NCI-H2171 (cell line): ENCODE data around the gene FAS.

Source experiments
- DNase-seq: peaks from one replicate; lab custom pipeline; 2025; lab: John Stamatoyannopoulos, UW

Gene FAS

DNA sequence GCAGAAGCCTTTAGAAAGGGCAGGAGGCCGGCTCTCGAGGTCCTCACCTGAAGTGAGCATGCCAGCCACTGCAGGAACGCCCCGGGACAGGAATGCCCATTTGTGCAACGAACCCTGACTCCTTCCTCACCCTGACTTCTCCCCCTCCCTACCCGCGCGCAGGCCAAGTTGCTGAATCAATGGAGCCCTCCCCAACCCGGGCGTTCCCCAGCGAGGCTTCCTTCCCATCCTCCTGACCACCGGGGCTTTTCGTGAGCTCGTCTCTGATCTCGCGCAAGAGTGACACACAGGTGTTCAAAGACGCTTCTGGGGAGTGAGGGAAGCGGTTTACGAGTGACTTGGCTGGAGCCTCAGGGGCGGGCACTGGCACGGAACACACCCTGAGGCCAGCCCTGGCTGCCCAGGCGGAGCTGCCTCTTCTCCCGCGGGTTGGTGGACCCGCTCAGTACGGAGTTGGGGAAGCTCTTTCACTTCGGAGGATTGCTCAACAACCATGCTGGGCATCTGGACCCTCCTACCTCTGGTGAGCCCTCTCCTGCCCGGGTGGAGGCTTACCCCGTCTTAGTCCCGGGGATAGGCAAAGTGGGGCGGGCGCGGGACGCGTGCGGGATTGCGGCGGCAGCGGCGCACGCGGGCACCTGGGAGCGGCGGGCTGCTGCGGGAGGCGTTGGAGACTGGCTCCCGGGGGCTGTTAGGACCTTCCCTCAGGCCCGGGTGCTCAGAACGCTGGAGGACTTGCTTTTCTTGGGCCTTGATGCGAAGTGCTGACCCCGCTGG is at the start of gene FAS:
Gene FAS, plus strand, starts transcription at position 415 of the 777 bp plus-strand sequence. Its CDS starts 79 bp downstream, at position 494.
- DNase-seq, result no peak

DNA sequence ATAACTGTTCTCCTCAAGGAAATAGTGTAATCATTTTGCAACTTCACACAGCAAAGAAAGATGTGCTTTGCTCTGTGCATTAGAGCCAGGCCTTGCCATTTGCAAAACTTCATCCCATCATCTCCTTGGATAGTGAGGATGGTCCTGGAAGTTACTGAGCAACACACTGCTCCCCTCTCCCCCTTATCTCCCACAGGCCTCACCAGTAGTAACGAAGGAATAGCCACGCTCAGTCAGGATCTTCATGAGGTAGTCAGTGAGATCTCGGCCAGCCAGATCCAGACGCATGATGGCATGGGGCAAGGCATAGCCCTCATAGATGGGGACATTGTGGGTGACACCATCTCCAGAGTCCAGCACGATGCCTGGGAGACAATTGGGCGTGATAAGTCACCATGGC is 49.6 kb upstream of the FAS start:
- DNase-seq, result no peak

DNA sequence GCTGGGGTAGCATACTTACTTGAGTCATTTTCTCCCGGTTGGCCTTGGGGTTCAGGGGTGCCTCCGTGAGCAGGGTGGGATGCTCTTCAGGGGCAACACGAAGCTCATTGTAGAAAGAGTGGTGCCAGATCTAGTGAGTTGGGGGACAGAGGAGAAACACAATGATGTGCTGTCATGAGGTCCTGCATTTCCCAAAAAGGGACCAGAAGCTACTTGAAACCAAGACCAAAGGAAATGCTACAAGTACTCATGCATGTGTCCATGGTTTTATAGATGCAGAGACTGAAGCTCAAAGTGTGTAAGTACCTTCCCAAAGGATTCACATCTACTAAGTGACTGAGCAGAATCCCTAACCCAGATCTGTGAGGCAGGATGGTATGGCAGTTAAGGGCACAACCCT is 46.8 kb upstream of the FAS start:
- no peak for DNase-seq

DNA sequence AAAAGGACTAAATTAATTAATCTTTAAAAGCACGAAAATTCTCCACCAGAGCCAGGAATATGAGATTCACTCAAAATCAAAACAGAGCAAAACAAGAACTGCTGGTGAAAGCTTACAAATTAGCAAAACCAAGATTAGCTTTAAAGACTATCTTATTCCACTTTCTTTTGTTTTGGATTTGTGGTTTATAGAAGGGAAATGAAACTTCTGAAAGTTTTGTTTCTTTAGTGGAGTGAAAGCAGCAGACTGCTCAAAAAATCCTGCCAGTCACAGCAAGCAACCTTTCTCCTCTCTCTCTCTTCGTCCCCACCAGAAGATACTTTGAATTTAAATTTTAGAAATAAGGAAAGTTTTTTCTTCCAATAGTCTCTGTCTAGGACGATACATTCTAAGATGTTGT is 45.8 kb upstream of the FAS start:
- DNase-seq, result no peak

DNA sequence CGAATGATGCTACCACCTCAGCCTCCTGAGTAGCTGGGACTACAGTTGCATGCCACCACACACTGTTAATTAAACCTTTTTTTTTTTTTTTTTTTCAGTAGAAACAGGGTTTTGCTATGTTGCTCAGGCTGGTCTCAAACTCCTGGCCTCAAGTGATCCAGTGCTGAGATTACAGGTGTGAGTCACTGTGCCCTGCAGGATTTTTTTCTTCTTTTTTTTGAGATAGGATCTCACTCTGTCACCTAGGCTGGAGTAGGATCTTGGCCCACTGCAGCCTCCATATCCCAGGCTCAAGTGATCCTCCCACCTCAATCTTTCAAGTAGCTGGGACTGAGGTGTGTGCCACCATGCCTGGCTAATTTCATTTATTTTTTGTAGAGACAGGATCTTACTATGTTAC is 44.4 kb upstream of the FAS start:
- DNase-seq, result no peak

DNA sequence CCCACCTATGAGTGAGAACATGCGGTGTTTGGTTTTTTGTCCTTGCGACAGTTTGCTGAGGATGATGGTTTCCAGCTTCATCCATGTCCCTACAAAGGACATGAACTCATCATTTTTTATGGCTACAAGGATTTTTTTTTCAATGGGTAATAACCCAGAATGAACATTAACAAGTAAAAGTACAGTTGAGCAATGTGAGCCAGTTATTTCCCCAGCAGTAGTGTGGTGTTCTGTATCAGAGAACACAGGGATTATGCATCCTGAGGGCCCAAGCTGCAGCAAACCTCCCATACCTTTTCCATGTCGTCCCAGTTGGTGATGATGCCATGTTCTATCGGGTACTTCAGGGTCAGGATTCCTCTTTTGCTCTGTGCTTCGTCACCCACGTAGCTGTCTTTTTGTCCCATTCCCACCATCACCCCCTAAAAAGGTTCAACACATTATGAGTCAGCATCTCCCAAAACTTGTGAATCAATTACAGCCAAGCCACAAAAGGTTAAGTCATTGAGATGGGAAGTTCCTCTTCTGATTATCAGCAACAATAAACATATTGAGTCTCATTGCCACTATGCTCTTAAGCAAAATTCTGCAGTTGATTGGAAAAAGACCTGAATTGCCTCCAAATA is 43.5 kb upstream of the FAS start:
- DNase-seq, result no peak

DNA sequence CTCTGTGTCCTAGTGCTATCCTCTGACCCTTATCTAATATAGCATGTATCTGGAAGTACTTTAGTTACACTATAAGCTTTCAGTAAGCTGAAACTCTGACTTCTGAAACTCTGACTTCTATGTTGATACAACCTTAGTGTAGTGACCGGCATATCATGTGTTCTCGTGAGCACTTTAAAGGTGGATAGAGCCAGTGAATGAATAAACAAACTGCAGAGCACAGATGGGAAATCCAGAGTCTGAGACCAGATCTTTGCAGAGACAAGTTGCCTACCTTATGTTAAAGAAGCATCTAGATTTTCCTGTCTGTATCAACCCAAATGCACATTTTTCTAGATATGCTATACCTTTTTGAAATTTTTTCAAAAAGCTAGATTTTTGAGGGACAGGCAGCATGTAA is 41.5 kb upstream of the FAS start:
- DNase-seq, result no peak

DNA sequence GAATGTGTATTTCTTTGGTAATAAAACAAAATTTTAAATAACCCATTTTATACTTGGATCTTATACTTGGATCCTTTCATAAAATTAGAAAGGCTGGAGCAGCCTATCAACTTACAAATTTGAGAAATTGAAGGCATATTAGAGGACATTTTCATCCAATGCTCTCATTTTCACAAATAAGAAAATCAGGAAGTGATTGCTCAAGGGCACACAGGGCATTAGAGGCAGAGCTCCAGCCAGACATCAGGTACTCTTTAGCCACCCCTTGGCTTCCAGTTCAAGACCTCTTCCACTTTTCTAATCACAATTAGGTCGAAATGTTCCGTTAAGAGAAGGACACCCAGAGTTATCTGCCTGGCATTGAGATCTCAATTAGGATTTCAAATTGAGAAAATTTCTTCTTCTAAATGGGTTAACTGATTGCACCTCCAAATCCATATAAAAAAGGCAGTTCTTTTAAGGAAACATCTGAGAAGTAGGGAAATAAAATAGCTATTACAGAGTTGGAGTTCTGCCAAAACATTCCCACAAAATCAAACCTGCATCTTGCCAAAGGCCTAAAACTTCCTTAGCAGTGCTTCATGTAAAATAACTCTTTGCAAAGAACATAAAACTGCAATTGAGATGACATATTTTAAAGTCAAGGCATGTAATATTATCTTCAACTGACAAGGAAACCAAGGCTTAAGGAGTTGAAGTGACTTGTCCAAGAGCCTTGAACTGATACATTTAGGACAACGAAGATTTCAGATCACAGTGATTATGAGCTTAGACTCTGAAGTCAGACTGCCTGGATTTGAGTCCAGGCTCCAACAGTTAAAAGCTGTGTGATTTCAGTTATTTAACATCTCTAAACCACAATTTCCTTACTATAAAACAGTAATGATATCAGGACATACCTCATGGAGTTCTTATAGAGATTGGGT is 40.4 kb upstream of the FAS start:
- DNase-seq, result no peak

DNA sequence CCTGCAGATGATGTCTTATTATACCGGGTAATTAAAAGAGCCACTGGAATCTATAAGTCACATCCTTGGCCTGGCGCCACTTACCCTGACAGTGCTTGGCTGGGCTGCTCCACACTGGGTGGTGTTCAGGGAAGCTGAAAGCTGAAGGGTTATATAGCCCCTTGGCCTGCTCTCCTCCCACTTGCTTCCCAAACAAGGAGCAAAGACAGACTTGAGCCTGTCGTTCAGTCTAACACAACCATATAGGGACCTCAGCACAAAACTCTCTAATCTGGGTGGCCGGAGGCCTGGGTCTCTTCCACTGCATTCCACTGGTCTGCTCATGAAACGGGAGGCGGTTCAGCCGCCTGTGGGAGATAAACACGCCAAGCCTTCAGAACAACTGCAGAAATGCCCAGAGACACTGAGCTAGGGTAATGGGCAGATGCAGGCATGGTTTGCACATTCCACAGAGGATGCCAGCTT is 37.9 kb upstream of the FAS start, which contains the start of gene ACTA2:
Gene ACTA2, minus strand, starts transcription at position 127 of the 465 bp plus-strand sequence. CDS start 3,843 bp downstream, outside the sequence.
- DNase-seq, result no peak

DNA sequence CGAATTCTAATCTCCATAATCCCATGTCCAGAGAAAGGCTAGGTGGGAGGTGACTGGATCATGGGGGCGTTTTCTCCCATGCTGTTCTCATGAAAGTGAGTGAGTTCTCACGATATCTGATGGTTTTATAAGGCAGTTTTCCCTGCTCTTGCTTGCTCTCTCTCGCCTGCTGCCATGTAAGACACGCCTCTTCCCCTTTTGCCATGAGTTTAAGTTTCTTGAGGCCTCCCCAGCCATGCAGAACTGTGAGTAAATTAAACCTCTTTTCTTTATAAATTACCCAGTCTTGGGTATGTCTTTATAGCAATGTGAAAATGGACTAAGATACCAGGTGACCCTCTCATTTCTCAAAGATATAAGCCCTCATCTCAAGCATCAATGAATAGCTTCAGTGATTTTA is 36.9 kb upstream of the FAS start:
- DNase-seq, result no peak

DNA sequence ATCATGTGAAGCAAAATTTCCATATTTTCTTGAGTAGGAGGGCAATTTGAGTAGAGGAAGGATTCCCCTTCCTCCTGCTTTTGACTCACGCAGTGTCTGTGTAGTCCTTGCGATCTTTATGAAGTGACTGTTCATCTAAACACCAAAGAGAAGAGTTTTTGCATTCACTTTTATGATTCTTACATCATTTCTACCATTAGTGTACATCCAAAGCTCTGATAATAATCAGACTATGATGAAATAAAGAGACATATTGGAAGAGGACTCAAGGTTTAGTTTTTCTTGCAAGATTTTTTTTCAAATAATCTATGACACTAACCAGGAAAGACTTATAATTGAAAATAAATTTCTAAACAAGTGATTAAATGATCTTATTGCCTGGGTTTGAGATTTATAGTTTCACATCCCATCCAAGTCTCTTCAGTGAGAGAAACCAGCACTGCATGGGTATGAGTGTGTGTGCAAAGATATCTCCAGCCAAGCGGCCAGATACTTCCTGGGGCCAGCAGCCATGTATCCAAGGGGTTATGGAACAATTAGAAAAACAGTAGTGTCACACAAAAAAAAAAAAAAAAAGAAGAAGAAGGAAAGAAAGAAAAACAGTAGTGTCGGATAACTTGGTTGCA is 36.0 kb upstream of the FAS start:
- no peak for DNase-seq

DNA sequence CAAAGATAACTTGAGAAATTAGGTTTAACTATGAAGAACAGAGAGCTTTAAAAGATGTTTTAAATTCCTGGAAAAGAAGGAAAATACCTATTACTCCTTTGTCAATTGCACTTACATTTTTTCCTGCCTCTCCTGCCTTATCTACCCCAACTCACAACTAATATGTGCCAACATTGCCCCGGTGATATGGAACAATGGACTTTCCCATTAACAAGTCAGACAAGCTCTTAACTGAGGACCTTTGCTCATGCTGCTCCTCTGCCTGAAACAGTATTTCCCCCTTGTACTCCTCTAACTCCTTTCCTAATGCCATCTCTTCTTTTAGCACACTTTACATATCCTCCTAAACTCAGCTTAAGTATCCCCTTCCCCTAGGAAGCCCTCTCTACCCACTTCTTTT is 33.2 kb upstream of the FAS start:
- DNase-seq, result no peak

DNA sequence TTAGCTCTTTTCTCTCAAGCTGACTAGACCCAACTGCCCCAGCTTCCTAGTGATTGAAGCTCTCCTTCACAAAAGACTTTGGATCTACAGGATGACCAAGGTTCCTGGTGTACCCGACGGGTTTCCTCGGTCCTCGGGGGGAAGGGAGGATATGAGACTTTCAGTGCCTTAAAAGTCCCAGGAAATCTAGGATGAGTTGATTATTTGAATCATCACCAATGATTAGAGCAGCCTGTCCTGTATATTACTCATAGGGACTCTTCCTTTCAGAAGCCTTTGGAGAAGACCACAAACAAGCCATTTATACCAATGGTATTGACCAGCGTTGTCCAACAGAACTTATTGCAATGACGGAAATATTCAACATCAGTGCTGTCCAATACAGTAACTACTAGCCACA is 31.9 kb upstream of the FAS start:
- DNase-seq, result no peak

DNA sequence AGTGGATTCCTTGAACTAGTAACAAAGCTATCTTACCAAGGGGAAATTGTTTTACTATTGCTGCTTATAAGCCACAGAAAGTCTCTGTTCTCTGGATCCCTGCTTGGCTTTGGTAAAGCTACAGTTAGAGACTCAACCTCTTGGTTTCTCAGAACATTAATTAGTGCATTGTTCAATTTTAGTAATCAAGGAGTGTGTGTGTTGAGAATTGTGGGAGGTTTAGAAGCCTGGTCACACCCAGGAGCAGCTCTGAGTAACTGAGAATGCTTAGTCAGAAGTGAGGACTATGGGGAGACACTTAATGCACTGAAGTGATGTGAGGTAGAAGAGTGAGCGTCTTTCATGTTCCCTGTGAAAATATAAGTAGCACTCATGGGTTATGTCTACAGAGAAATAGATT is 29.8 kb upstream of the FAS start:
- no peak for DNase-seq

DNA sequence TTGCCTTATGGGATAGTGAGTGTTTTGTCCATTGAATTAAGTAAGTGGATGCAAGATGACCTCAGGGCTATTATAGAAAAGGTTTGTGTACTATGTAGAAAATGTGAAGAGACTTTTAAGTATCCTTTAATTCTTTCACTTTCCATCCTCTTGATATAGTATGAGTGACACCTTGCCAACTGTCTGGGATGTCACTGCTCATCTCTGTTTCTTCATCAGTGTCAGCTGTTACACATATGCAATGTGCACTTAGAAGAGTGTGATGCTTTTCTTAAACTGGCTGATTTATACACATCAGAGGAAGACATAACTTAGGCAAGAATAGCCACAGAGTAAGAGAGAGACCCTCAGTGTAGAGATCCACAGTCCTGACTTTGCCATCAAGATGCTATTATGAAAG is 29.3 kb upstream of the FAS start:
- DNase-seq, result no peak

DNA sequence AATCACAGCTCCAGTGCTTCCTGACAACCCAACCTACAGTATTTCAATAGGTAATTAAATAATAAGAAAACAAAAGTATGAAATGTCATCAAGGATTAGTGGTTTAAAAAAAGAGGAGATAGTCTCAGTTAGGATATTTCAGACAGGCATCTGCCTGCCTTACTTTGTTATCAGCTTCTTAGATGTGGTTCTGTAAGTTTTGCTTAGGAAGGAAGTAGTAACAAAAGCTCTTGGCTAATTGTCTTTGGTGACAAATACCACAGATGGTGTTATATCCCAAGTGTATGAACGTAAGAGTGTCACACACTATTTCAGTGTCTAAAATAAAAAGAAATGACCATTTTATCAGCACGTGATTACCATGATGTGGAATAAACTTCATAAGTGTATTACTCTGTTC is 28.3 kb upstream of the FAS start:
- no peak for DNase-seq

DNA sequence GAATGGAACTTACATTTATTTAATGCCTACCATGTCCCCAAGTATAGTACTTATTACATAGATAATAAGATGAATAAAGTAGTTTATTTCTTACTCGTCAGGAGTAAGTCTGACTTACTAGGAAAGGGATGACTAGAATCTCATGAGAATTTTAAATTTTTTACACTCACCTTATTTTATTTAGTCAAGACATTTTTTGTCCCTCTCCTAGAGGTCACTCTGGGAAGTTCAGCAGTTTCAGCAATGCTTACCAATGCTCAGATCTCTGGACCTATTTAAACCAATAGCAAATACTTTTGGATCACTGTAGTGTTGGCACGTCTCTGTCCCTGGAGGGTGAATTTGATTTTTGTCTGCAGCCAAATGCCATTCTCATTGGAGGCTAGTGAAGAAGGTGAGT is 27.3 kb upstream of the FAS start:
- DNase-seq, result no peak

DNA sequence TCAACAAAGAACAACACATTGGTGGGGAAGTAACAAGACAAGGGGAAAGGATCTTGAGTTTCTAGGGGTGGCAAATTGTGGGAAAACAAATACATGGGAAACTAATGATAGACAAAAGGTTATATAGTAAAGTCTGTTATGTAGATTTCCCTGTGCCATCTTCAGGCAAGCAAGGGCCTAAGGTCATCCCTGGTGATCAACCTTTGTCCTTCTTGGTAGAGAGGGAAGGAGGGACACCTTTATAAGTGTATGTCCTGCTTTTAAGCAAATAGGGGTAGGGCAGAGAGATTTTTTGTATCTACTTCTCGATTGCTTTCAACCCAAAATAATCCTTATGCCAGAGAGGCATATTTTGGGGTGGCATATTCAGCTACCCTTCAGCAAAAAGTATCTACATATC is 26.2 kb upstream of the FAS start:
- DNase-seq, result no peak

DNA sequence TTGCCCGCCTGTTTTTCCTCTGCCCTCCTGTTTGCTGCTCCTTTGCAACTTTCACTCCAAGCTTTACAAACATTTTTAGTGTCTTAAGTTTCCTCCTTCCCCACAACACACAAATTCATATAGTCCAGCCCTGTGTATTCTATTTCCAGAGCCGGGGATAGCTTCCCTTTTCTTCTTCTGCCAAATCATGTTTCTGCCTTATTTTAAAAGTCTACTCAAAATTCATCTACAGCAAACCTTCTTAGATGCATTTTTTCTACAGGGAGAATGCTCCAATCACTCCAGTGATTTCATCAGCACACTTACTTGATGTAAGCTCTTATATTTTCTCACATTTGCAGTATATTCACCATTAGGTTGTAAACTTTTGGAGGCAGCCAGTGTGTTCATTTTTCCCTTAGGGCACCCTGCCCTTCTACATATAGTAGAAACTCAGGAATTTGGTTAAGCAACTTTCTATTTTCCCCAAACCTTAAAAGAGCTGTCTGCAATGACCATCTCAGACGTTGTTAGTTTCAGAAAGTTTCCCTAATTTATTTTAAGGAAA is 25.7 kb upstream of the FAS start:
- no peak for DNase-seq

DNA sequence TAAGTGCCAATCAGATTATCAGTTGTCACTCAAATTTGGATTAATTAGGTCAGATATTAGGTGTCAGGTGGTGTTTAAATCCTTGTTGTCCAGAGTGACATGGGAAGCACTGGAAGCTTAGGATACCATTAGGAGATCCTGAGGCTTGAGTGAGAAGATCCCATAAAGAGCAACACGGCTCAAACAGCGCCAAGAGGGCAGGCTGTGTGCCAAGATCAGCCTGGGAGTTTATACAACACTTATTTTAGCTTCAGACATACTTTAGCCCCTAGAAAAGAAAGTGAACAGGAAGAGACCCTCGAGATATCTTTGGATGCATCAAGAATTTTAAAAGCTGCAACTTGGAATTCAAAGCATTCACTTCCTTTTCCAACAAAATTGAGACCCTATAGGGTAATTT is 23.8 kb upstream of the FAS start:
- no peak for DNase-seq

DNA sequence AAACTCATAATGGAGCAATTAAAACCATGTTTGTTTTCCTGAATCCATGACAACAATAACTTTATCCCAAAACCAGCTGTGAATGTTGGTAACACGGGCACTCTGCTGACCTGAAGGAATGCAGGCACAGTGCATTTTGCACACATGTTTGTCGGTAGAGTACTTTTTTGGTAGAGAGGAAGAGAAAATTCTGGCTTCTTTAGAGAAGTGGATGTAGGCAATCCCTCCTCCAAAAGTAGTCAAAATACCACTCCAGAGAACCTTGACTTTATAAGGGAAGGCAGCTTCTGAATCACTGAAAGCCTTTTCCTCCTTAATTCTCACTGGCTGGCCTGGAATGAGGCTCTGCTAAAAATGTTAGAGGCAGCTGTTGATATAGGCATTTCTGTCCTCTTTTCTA is 22.2 kb upstream of the FAS start:
- DNase-seq, result no peak
